Stimulated activated CD8-positive, alpha-beta memory T cell treated with anti-CD3 and anti-CD28 coated beads, Interleukin-15, amount 100 ng/mL, for 4 hours (primary cell): ENCODE data around the gene CCDC33.

Source experiments
- DNase-seq, 2 donors: peaks; one replicate each; pipeline ENCODE4 v3.0.0-alpha.2; 2020; ENCODE audit warnings: low read depth in 2 of 2

CCDC33 gene

GRCh38 chr15:74208901-74209559 is 27.1 kb upstream of the CCDC33 start:
- no peak for DNase-seq

DNA sequence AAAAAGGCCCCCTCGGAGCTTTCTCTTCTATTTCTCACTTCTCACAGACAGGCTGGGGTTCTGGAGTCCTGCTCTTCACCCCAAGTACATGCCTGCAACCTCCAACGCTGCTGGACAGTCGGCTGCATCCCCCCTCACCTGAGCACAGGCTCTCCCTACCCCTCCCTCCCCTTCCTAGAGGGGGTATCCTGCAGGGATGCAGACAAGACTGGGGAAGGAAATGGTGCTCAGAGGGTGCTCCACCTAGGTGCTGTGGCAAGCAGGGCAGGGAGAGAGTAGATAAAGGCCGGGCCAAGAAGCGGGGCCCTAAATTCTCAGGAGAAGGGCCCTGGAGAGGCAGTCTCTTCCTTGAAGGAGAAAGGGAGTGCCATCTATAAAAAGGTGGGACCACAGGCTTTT is 26.6 kb upstream of the CCDC33 start:
- no peak for DNase-seq

GRCh38 chr15:74209997-74210671 is 26.0 kb upstream of the CCDC33 start:
- DNase-seq, result no peak

GRCh38 chr15:74210729-74211128 is 25.4 kb upstream of the CCDC33 start:
- no peak for DNase-seq

DNA sequence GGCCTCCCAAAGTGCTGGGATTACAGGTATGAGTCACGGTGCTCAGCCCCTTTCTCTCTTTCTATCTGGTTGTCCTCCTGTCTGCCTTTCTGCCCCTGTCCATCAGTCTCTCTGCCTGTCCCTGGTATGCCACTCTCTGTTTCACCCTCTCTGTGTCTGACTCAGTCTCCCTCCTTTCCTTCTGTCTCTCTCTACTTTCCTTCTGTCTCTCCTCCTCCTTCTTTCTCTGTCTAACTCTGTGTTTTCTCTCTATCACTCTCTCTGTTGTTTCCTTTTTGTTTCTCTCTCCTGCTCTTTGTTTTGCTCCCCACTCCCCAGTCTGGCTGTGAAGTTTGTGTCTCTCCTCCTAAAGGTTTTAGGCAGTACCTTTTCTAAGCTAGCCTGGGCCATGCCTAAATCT is 24.5 kb upstream of the CCDC33 start:
- no peak for DNase-seq

- DNase-seq, result no peak
These were observed 23.6 kb upstream of the CCDC33 start for GRCh38 chr15:74212494-74212893.

DNA sequence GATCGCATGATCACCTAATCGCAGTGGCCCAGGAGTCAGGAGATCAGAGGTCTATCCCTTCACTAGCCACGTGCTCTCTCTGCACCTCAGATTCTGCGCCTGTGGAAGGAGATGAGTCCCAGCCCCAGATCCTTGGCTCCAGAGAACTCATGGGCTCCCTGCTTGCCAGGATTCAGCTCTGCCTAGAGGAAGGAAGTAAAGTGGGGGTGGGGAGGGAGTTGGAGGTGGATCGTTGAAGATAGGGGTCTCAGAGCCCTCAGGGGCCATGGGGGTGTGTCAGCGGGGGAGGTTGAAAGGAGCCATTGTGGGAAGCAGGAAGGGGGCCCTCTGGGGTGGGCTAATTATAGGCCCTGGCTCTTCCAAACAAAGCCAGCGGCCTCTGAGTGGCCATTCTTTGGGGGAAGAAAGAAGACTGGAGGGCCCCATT is 22.3 kb upstream of the CCDC33 start:
- DNase-seq, result no peak

GRCh38 chr15:74214324-74215021 is 21.7 kb upstream of the CCDC33 start:
- no peak for DNase-seq

DNA sequence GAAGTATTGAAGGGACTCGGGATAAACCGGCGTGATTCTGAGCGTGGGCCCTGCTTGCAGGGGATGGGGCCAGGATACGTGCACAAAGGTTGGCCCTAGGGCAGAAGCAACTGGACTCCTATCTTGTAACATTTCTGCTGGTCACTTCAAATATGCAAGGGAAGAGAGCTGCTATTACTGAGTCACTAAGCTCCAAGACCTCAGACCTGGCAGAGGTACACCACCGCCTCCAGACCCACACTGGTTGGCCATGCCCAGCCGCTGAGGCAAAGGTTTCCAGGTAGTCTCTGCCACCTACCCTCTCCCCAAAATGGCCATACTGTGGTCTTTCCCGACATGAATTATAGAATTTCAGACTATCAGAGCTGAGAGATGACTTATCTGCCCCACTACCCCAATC is 20.2 kb upstream of the CCDC33 start:
- no peak for DNase-seq

- no peak for DNase-seq
These were observed 19.2 kb upstream of the CCDC33 start for GRCh38 chr15:74216949-74217348.

GRCh38 chr15:74217907-74218885 is 17.9 kb upstream of the CCDC33 start:
- DNase-seq, result no peak

DNA sequence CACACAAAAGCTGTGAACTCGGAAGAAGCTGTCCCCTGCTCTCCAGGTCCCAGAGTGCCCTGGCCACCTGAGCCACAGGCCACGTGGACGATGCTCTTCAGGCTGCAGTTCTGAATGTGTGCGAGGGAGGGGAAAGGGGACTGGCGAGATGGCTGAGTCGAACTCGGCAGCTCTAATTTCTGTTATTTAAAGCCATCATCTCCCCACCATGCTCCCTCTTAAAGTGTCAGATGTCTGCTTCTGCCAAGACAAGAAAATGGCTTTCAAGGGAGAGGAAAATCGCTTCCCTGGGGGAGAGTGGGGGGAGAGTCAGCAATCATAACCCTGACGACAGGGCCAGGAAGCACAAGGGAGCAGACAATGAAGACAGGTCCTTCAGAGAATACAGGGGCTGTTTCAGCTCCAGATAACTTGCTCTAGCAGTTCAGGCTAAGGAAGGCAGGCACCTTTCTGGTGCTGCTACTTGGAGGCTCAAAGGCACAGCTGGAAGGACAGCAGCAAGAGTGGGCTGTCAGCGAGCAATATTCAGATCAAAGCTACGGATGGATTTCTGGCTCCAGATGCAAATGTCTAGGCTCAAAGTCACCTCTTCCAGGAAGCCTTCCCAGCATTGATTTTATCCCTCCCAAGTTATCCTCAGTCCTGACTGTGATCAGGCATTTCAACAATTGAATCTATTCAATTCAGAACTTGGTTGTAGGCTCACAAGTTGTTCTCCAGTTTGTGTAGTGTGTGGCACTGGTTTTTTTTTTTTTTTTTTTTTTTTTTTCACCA is 15.5 kb upstream of the CCDC33 start:
- DNase-seq, result no peak

- DNase-seq, result no peak
These were observed 14.5 kb upstream of the CCDC33 start for GRCh38 chr15:74221399-74222239.

- no peak for DNase-seq
These were observed 13.6 kb upstream of the CCDC33 start for GRCh38 chr15:74222240-74223119.

- DNase-seq, result no peak
These were observed 10.2 kb upstream of the CCDC33 start for GRCh38 chr15:74225928-74226327.

DNA sequence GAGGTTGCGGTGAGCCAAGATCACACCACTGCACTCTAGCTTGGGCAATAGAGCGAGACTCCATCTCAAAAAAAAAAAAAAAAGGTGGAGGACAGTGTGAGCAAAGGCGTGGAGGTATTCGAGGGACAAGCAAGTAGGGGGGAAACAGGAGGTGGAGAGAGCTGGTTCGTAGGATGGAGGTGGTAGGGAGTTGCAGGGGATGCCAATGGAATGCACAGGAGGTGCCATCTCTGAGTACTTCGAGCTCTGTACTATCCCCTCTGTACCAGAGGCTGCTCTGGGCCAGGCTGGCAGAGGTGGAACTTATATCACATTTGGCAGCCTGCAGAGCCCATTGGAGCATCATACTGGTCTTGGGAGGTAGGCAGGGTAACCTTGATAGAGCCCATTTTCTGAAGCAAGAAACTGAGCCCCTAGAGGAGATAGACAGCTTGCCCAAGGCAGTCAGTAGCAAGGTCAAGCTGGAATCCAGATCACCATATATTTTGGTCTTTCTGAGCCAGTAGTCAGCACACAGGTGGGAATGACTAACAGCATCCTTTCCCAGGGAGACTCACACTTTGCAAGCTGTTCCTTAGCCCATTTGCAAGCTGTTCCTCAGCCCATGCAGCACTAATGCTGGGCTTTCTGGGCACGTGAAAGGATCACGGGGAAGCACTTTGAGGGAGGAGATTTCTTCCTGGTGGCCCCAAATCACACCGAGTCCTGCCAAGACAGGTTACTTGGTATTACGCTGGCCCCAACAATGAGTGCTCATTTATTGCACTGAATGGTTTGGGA is 9.2 kb upstream of the CCDC33 start:
- no peak for DNase-seq

DNA sequence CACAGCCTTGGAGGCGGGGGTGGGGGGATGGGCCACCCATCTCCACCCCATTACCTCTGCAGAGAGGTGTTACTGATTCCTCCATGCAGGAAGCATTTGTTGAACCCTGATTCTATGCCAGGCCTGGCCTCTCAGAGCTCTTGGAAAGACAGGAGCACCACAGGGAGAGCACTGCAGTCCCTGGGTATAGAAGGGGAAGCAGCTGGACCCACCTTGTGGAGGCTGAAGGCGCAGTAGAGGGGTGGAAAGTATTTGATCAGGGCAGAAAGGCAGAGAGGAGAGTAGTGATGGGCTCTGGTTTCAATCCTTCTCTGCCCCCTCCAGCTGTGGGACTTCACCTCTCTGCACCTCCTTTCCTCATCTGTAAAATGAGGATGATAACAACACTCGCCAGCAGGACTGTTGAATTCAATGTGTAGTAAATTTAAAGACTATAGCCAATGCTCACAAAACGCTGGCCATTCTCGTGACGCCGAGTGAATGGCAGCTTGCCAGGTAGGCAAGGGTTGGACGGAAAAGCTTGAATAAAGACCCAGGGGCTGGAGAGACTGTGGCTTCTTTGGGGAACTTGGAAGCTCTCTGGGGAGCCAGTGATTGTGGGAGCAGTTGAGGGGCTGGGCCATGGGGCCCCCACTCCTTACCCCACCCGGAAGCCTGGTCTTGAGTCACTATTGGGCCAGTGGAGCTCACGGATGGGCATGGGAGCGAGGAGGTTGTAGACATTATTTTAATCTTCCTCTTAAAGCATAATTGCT is 8.0 kb upstream of the CCDC33 start:
- no peak for DNase-seq

DNA sequence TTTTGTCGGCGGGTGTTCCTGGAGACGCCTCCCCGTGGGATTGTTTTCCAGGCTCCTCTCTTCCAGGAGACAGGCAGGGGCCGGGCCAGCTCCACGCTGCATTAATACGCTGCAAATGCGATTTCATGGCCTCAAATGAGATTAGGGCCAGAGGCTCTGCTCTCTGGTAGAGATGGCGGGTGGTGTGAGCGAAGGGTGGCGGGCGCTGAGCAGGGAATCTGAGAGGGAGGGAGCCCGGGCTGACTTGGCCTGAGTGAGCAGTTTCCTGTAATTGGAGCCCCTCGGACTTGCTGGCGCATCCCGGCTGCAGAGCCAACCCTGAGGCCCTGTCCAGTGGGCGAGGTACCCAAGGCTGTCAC is 7.4 kb upstream of the CCDC33 start:
- DNase-seq, result no peak
